ENCODE results near the gene ALG14.

GRCh38 chr1:95046359-95046758 lies 26.4 kb downstream of the ALG14 start:
- TF ChIP-seq CTCF (IDR thresholded peaks at IDR 0.05; ENCODE audit: insufficient read depth, low read length, poor library complexity, severe bottlenecking): no peak
- TF ChIP-seq EZH2phosphoT487 (conservative IDR thresholded peaks at IDR 0.05; ENCODE audit: low read length): no peak
